ENCODE results near the gene NCOA6.
"Not testable (repeated sequence)": the region's sequence is repeated elsewhere in the genome, so short reads cannot be mapped to it uniquely, and the experiment has no call there.

Gene NCOA6

DNA sequence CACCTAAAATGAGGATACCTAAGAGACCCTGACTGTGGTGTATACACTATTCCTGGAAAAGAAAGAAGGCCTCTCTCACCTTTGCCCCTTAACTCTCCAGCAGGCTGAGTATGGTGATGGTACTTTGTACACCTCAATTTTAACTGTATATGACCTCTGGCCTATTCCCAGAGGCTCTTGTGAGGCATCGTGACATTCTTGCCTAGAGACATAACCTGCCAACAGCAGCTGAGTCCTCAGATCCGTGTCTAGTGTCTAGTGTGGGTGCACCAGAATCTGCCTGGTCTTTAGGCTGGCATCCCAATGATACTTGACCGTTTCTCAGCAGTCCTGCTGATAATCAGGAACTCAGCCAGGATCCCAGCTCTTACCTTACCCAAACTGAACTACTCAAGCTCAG lies 101.3 kb downstream of the NCOA6 start:
- TF ChIP-seq, protein P1, sequence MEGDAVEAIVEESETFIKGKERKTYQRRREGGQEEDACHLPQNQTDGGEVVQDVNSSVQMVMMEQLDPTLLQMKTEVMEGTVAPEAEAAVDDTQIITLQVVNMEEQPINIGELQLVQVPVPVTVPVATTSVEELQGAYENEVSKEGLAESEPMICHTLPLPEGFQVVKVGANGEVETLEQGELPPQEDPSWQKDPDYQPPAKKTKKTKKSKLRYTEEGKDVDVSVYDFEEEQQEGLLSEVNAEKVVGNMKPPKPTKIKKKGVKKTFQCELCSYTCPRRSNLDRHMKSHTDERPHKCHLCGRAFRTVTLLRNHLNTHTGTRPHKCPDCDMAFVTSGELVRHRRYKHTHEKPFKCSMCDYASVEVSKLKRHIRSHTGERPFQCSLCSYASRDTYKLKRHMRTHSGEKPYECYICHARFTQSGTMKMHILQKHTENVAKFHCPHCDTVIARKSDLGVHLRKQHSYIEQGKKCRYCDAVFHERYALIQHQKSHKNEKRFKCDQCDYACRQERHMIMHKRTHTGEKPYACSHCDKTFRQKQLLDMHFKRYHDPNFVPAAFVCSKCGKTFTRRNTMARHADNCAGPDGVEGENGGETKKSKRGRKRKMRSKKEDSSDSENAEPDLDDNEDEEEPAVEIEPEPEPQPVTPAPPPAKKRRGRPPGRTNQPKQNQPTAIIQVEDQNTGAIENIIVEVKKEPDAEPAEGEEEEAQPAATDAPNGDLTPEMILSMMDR (IDR thresholded peaks at IDR 0.05; ENCODE audit: borderline replicate concordance, insufficient read depth, low read depth, low read length) = no peak
- H3K4me3 ChIP-seq (ENCODE audit: low read depth, low read length) = no peak overlapping the region

DNA sequence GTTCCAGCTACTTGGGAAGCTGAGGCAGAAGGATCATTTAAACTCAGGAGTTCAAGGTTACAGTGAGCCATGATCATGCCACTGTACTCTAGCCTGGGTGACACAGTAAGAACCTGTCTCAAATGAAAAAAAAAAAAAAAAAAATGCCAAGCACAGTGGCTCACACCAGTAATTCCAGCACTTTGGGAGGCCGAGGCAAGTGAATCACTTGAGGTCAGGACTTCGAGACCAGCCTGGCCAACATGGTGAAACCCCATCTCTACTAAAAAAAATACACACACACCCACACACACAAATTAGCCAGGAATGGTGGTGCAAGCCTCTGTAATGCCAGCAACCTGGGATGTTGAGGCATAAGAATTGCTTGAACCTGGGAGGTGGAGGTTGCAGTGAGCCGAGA lies 102.9 kb downstream of the NCOA6 start:
- not testable (repeated sequence) for H3K4me3 ChIP-seq (ENCODE audit: low read depth, low read length)

DNA sequence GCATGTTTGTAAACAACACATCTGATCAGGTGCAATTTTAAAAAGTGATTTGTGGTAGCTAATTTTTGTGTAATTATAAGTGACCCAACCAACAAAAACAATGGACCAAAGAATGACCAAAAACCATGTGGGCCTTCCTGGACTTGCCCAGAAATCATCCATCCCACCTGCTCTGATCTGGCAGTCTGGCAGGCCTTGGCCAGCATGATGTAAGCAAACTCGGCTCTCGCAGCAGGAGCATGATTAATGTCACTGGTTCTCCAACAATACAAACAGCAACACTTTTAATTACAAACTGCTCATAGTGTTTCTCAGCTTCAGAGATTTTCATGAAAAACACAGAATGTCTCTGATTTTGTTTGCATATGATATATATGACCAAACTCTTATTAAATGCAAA lies 105.2 kb downstream of the NCOA6 start:
- H3K4me3 ChIP-seq (ENCODE audit: low read depth, low read length) = no peak overlapping the region
- TF ChIP-seq, protein P1 (IDR thresholded peaks at IDR 0.05; ENCODE audit: borderline replicate concordance, insufficient read depth, low read depth, low read length) = no peak

DNA sequence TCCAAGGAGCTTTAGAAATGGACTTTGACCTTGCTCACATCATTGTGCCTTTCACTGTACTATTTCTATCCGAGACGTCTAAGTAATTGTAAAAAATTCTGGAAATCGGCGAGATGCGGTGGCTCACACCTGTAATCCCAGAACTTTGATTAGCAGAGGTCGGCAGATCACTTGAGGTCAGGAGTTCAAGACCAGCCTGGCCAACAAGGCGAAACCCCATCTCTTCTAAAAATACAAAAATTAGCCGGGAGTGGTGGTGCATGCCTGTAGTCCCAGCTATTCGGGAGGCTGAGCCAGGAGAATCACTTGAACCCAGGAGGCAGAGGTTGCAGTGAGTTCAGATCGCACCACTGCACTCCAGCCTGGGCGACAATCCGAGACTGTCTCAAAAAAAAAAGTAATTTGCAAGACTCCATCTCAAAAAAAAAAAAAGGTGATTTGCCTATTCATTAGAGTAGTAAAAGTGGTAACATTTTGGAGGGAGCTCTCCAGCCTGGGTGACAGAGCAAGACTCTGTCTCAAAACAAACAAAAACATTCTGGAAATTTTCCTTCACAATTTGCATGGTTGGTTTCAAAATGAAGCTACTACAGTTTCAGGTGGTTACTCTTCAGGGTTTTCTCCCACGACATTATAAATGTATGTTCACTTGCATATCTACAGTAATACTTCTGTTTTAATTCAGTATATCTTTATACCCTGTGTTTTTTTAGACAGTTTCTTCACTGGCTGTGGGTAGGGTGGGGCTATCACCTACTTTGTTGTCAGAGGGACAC lies 106.0 kb downstream of the NCOA6 start:
- not testable (repeated sequence) for H3K4me3 ChIP-seq (ENCODE audit: low read depth, low read length)

DNA sequence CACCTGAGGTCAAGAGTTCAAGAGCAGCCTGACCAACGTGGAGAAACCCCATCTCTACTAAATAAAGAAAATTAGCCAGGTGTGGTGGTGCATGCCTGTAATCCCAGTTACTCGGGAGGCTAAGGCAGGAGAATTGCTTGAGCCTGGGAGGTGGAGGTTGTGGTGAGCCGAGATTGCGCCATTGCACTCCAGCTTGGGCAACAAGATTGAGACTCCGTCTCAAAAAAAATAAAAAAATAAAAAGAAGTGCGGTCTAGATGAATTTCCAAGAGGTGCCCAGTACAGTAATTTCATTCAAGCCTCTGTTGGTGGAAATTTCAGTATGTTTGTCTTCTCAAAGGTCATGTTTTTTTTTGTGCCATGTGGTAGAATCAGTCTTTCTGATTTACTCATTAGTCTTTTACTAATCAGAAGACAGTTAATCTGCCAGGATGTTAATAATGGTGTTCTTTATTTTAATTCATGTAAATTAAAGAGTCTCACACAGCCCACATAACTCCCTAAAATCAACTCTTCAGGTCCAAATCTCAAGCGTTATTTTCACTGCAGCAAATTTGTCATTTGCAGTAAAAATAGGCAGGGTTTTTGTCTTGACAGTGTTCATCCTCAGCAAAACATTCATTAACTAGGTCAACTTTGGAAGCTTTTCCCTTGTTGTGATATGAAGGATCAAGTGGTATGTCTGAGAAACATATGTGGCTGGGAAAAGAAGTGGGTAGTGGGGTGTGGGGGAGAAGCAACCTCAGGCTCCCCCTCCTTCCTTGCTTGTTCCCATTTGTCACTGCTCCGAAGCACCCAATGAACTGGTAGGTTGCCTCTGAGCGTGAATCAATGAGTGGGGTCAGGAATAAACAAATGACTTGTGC lies 108.0 kb downstream of the NCOA6 start:
- TF ChIP-seq, protein P1 (IDR thresholded peaks at IDR 0.05; ENCODE audit: borderline replicate concordance, insufficient read depth, low read depth, low read length) = no peak
- H3K4me3 ChIP-seq (ENCODE audit: low read depth, low read length) = no peak overlapping the region

DNA sequence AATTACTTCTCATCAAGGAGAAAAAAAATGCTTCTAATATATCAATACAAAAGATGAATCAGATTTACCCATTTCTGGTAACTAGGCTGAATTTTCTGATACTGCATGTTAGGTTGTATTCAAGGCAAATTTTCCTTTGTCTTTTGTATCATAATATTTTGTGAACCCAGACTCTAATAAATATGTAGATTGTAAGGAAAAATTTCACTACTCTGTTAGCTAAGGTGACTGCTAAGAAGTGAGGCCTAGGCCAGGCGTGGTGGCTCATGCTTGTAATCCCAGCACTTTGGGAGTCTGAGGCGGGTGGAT lies 108.6 kb downstream of the NCOA6 start:
- TF ChIP-seq, protein P1 (IDR thresholded peaks at IDR 0.05; ENCODE audit: borderline replicate concordance, insufficient read depth, low read depth, low read length) = no peak
- H3K4me3 ChIP-seq (ENCODE audit: low read depth, low read length) = no peak overlapping the region

DNA sequence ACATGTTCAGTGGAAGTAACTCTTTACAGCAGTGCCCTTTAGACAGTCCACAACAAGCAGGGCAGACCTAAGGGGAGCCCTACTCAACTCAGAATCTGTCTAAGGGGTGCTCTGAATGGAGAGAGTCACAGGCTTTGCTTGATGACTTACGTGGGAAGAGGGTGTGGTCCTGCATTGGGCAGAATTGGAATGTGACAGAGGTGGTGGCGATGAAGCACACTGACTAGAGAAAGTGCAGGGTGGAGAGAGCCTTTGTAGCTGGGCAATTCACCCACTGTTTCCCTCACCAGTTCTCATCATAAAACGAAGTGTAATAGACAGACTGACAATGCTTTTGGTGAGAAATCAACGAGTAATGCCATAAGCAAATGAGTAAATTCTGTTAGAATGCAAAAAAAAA lies 110.1 kb downstream of the NCOA6 start:
- no peak overlapping the region for H3K4me3 ChIP-seq (ENCODE audit: low read depth, low read length)
- TF ChIP-seq, protein P1 (IDR thresholded peaks at IDR 0.05; ENCODE audit: borderline replicate concordance, insufficient read depth, low read depth, low read length) = no peak

DNA sequence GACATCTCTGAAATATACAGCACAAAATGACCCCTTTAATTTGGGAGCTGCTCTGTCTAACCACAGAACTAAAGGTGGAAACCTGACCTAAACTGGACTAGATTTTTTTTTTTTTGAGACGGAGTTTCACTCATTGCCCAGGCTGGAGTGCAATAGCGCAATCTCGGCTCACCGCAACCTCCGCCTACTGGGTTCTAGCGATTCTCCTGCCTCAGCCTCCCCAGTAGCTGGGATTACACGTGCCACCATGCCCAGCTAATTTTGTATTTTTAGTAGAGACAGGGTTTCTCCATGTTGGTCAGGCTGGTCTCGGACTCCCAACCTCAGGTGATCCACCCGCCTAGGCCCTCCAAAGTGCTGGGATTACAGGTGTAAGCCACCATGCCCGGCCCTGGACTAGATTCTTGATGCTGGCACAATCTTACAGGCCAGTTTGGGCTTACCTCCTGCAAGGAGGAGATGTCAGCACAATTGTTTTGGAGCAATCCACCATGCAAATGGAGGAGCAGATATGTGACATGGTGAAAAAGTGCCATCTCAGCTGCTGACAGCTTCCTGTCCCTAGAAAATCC lies 111.4 kb downstream of the NCOA6 start:
- H3K4me3 ChIP-seq (ENCODE audit: low read depth, low read length) = not testable (repeated sequence)

Measured in GM12875 (cell line).